ENCODE measurements around the gene PCNX1. TPM values are rescaled to one million over a fixed set of nuclear protein-coding genes. Genes with fewer than 3 reads are reported as not detected.

PCNX1 gene
- total and polyA plus RNA-seq, 2 of the 4 experiments (the other 2 are of a cell fraction), result 15.0 to 43.7 TPM

DNA sequence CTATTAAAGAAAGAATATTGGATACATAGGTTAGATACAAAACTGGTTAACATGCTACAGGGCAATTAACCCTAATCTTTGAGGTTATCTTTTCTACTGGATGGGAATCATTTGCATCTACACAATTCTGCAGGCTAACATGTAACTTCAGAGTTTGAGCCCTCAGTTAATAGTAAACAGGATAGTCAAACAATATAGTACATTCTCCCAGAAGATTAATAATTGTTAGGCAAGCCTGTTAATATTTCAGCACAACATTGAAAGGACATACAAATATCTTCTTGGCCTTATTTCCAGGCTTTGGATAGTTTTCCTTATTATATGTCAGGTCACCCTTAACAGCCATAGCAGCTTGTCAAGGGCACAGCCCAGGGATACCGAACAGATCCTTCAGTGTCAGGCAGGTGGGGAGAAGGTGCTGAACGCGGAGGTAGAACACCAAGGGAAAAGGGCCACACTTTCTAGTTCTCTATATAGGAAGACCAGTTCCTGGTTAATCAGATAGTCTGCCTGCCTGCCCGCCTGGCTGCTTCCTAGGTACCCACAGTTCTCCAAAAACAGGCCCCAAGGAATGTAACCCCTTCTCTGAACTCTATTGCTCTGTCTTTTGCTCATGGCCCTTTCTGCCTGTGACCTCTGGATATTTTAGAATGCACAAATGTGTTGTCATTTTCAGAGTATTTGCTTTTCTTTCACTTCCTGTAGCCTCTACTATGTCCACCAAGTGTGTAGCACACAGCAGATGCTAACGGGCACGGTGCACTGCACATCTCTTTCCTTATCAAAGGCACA, 256.0 kb downstream of the PCNX1 start:
- dilution Hi-C loops (cut with HindIII; ENCODE audit: low sequenced_read_pairs, unreplicated experiment), result no loop called here
- H3K9me1 ChIP-seq (ENCODE audit: insufficient read depth, low read length), result 0 out of 2 replicates have a peak, but pooled peaks cover 3% of the 10 kb centered on the region

More for the DNA sequence above, 256.0 kb downstream of the PCNX1 start:
- Histone ChIP-seq H3K23ac (ENCODE audit: low read depth, low read length) (no peak overlapping the region), H2BK5ac (ENCODE audit: low read depth, low read length, poor library complexity, severe bottlenecking) (no peak overlapping the region), H3K4me1 (ENCODE audit: control insufficient read depth, insufficient read depth, low read length) (peaks cover 10% of the 10 kb centered on the region), H4K20me1 (ENCODE audit: insufficient read depth, low read length) (no peaks in the 10 kb centered on the region), H4K5ac (ENCODE audit: low read depth, low read length) (no peak overlapping the region), H3K27ac (ENCODE audit: insufficient read depth, low read length) (no peak overlapping the region), H3K9ac (ENCODE audit: low read depth, low read length) (no peak overlapping the region), H2BK15ac (ENCODE audit: low read depth, low read length) (no peak overlapping the region), H2BK20ac (ENCODE audit: low read depth, low read length) (peak overlapping the region; percentile 14; the same call in 1 of the 2 replicates), H4K91ac (ENCODE audit: insufficient read depth, low read depth, low read length) (peak overlapping the region; percentile 32; the same call in 1 of the 2 replicates), H3K27me3 (ENCODE audit: control insufficient read depth, insufficient read depth, low read length) (no peaks in the 10 kb centered on the region), H3K56ac (ENCODE audit: extremely low read depth, insufficient read depth, low read length) (no peak overlapping the region), H3K36me3 (ENCODE audit: control insufficient read depth, insufficient read depth, low read length) (no peaks in the 10 kb centered on the region), H3K4me3 (ENCODE audit: insufficient read depth, low read depth, low read length) (no peak overlapping the region), H3K18ac (ENCODE audit: low read depth, low read length) (no peak overlapping the region; the same call in 1 of the 2 replicates), H3K4me2 (ENCODE audit: low read depth, low read length) (no peak overlapping the region), H2AK9ac (replicated peaks; ENCODE audit: low read depth, low read length, poor library complexity) (no peak overlapping the region), H3K9me3 (ENCODE audit: control insufficient read depth, insufficient read depth, low read length) (no peaks in the 10 kb centered on the region), H2AK5ac (ENCODE audit: low read depth, low read length) (peak overlapping the region; percentile 83; the same call in 1 of the 2 replicates), H3K4ac (ENCODE audit: low read depth, low read length) (peak overlapping the region; percentile 10; the same call in 1 of the 2 replicates), H2BK120ac (ENCODE audit: low read depth, low read length) (0 out of 2 replicates have a peak overlapping the region, but pooled peaks have one; percentile 19), H4K8ac (ENCODE audit: low read depth in 2 of 2, low read length in 2 of 2) (no peak overlapping the region; a peak in 1 of 4 replicates), H2AFZ (replicated peaks; ENCODE audit: low read length, poor library complexity) (peak overlapping the region; percentile 13), H3K79me1 (ENCODE audit: low read depth in 1 of 2, low read length in 2 of 2) (no peaks in the 10 kb centered on the region), H3K14ac (replicated peaks; ENCODE audit: low read depth, low read length) (peak overlapping the region; percentile 14; the same call in 1 of the 2 replicates)
- ChIA-PET POLR2A (ENCODE audit: unreplicated experiment) (no interaction called here), CTCF (no interaction called here)
- WGBS, 2 experiments (ENCODE audit: extremely low coverage in 2 of 2, insufficient read length in 1 of 2), result 84% methylated on average over 2 of the region's 6 CpGs; no CpG with 5 or more reads in 1 of the 2 experiments
- in situ Hi-C loops (cut with MboI; ENCODE audit: low sequenced_read_pairs) (no loop called here), intact Hi-C loops (cut with micrococcal nuclease) (loop anchor here (10.0 kb wide), 1 partner anchor 1132 kb away; no protein-coding TSS in a partner anchor)
- no TSS peak for BruUV-seq (replicated peaks)
- no peak for TF ChIP-seq CHD1 (IDR thresholded peaks at IDR 0.05; ENCODE audit: low read depth, low read length)
- TF ChIP-seq POLR2A (IDR thresholded peaks at IDR 0.05; ENCODE audit: low read depth, low read length), result no peak
- TF ChIP-seq, protein P1, sequence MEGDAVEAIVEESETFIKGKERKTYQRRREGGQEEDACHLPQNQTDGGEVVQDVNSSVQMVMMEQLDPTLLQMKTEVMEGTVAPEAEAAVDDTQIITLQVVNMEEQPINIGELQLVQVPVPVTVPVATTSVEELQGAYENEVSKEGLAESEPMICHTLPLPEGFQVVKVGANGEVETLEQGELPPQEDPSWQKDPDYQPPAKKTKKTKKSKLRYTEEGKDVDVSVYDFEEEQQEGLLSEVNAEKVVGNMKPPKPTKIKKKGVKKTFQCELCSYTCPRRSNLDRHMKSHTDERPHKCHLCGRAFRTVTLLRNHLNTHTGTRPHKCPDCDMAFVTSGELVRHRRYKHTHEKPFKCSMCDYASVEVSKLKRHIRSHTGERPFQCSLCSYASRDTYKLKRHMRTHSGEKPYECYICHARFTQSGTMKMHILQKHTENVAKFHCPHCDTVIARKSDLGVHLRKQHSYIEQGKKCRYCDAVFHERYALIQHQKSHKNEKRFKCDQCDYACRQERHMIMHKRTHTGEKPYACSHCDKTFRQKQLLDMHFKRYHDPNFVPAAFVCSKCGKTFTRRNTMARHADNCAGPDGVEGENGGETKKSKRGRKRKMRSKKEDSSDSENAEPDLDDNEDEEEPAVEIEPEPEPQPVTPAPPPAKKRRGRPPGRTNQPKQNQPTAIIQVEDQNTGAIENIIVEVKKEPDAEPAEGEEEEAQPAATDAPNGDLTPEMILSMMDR (conservative IDR thresholded peaks at IDR 0.05; ENCODE audit: low read depth, low read length), result no peak
- no peak for TF ChIP-seq SMC3 (IDR thresholded peaks at IDR 0.05; ENCODE audit: low read depth, low read length)
- no peak for TF ChIP-seq RCOR1 (IDR thresholded peaks at IDR 0.05; ENCODE audit: insufficient replicate concordance, low read length)
- no peak for TF ChIP-seq RFX5 (IDR thresholded peaks at IDR 0.05; ENCODE audit: low read depth, low read length)
- TF ChIP-seq MAFK (IDR thresholded peaks at IDR 0.05; ENCODE audit: low read depth, low read length), result no peak
- no peak for TF ChIP-seq FOS (IDR thresholded peaks at IDR 0.05; ENCODE audit: low read depth, low read length)
- TF ChIP-seq, protein P2, sequence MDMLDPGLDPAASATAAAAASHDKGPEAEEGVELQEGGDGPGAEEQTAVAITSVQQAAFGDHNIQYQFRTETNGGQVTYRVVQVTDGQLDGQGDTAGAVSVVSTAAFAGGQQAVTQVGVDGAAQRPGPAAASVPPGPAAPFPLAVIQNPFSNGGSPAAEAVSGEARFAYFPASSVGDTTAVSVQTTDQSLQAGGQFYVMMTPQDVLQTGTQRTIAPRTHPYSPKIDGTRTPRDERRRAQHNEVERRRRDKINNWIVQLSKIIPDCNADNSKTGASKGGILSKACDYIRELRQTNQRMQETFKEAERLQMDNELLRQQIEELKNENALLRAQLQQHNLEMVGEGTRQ (IDR thresholded peaks at IDR 0.05; ENCODE audit: low read depth, low read length), result no peak
- TF ChIP-seq MAZ (IDR thresholded peaks at IDR 0.05; ENCODE audit: borderline replicate concordance, low read depth, low read length), result no peak
- DNase-seq, result no peak
- no peak for ATAC-seq (ENCODE audit: low read depth)
